Measurements from ENCODE around the gene POGLUT3. TPM values are rescaled to one million over a fixed set of nuclear protein-coding genes. Genes with fewer than 3 reads are reported as not detected.

The POGLUT3 gene
- total and polyA plus RNA-seq, 2 of the 4 experiments (the other 2 are of a cell fraction): 31.7 to 34.8 TPM

- Histone ChIP-seq H3K9ac (ENCODE audit: low read depth, low read length) (no peak overlapping the region), H3K4ac (ENCODE audit: low read depth, low read length) (no peak overlapping the region), H3K56ac (ENCODE audit: extremely low read depth, insufficient read depth, low read length) (no peak overlapping the region), H3K23ac (ENCODE audit: low read depth, low read length) (no peak overlapping the region), H2BK20ac (ENCODE audit: low read depth, low read length) (no peak overlapping the region), H3K9me1 (ENCODE audit: insufficient read depth, low read length) (no peaks in the 10 kb centered on the region), H3K4me3 (ENCODE audit: insufficient read depth, low read depth, low read length) (no peak overlapping the region), H4K8ac (ENCODE audit: low read depth in 2 of 2, low read length in 2 of 2) (no peak overlapping the region), H3K9me3 (ENCODE audit: control insufficient read depth, insufficient read depth, low read length) (no peaks in the 10 kb centered on the region), H3K27ac (ENCODE audit: insufficient read depth, low read length) (no peak overlapping the region), H2AFZ (replicated peaks; ENCODE audit: low read length, poor library complexity) (peak overlapping the region; percentile 6), H4K20me1 (ENCODE audit: insufficient read depth, low read length) (no peaks in the 10 kb centered on the region), H2BK15ac (ENCODE audit: low read depth, low read length) (no peak overlapping the region), H4K91ac (ENCODE audit: insufficient read depth, low read depth, low read length) (no peak overlapping the region), H2AK5ac (ENCODE audit: low read depth, low read length) (no peak overlapping the region), H3K27me3 (ENCODE audit: control insufficient read depth, insufficient read depth, low read length) (no peaks in the 10 kb centered on the region), H3K79me1 (ENCODE audit: low read depth in 1 of 2, low read length in 2 of 2) (peaks cover 8 to 20% of the 10 kb centered on the region in 2 experiments; a peak in 3 of 4 replicates), H3K4me2 (ENCODE audit: low read depth, low read length) (no peak overlapping the region), H2BK120ac (ENCODE audit: low read depth, low read length) (peak overlapping the region; percentile 26; the same call in 1 of the 2 replicates), H3K14ac (replicated peaks; ENCODE audit: low read depth, low read length) (no peak overlapping the region), H3K4me1 (ENCODE audit: control insufficient read depth, insufficient read depth, low read length) (peaks cover 3% of the 10 kb centered on the region), H2AK9ac (replicated peaks; ENCODE audit: low read depth, low read length, poor library complexity) (no peak overlapping the region), H3K18ac (ENCODE audit: low read depth, low read length) (no peak overlapping the region), H3K36me3 (ENCODE audit: control insufficient read depth, insufficient read depth, low read length) (no peaks in the 10 kb centered on the region), H2BK5ac (ENCODE audit: low read depth, low read length, poor library complexity, severe bottlenecking) (no peak overlapping the region), H4K5ac (ENCODE audit: low read depth, low read length) (no peak overlapping the region)
- POLR2A ChIA-PET (ENCODE audit: unreplicated experiment): no interaction called here
- dilution Hi-C loops (cut with HindIII; ENCODE audit: low sequenced_read_pairs, unreplicated experiment): no loop called here
- intact Hi-C loops (cut with micrococcal nuclease): no loop called here
- ATAC-seq (ENCODE audit: low read depth) (no peak), DNase-seq (no peak)
- in situ Hi-C loops (cut with MboI; ENCODE audit: low sequenced_read_pairs): no loop called here
- no TSS peak for BruUV-seq (replicated peaks)
- CTCF ChIA-PET: no interaction called here
- WGBS, 2 experiments (ENCODE audit: extremely low coverage in 2 of 2, insufficient read length in 1 of 2): no CpG with 5 or more reads among the region's 2 CpGs
- no peak for TF ChIP-seq RCOR1 (IDR thresholded peaks at IDR 0.05; ENCODE audit: insufficient replicate concordance, low read length)
Measured at GRCh38 chr11:108500721-108501120, 2.5 kb upstream of the POGLUT3 start.

Data from IMR-90 (cell line).